Neural crest cell (in vitro differentiated cells): Measurements from ENCODE around the gene IFNG. TPM values are rescaled to one million over a fixed set of nuclear protein-coding genes. Genes with fewer than 3 reads are reported as not detected.
"Not testable (repeated sequence)": the region's sequence is repeated elsewhere in the genome, so short reads cannot be mapped to it uniquely, and the experiment has no call there.

Experiments
- DNase-seq: peaks from one replicate; pipeline ENCODE4 v3.0.0; 2021; ENCODE audit warnings: low read depth, mixed read lengths, low spot score
- H3K27ac Mint-ChIP-seq: one replicate; pipeline ENCODE4 v1.8.0; 2021; ENCODE audit warnings: mild to moderate bottlenecking, mixed read lengths; ENCODE audit not compliant: unreplicated experiment
- H3K27me3 Mint-ChIP-seq: 2 replicates; pipeline ENCODE4 v1.8.0; 2021; ENCODE audit warnings: low read depth, mild to moderate bottlenecking, mixed read lengths
- H3K36me3 Mint-ChIP-seq: 2 replicates; pipeline ENCODE4 v1.8.0; 2021; ENCODE audit warnings: low read depth, mild to moderate bottlenecking, mixed read lengths
- H3K4me1 Mint-ChIP-seq: 2 replicates; pipeline ENCODE4 v1.8.0; 2021; ENCODE audit warnings: mixed read lengths
- H3K4me3 Mint-ChIP-seq: one replicate; pipeline ENCODE4 v1.8.0; 2021; ENCODE audit warnings: mild to moderate bottlenecking, mixed read lengths
- H3K9me3 Mint-ChIP-seq: 2 replicates; pipeline ENCODE4 v1.8.0; 2021; ENCODE audit warnings: mixed read lengths
- long read RNA-seq: library from polyadenylated mRNA; unstranded; transcript quantifications from one replicate; pipeline ENCODE4 v2.0.0, GENCODE V29; 2020
- total RNA-seq: library from RNA; stranded (reverse); gene quantifications from 2 replicates; pipeline ENCODE4 v1.2.1, GENCODE V29; 2021
- TF ChIP-seq, protein P1 (sequence below): fragments of 200-600 bp; sonication (generic); conservative IDR thresholded peaks from 2 replicates; pipeline ENCODE4 v1.5.0; 2021; ENCODE audit warnings: antibody characterized with exemption, mild to moderate bottlenecking

The IFNG gene
- not detected in 2 replicates for total RNA-seq
- long read RNA-seq, result 0 reads

DNA sequence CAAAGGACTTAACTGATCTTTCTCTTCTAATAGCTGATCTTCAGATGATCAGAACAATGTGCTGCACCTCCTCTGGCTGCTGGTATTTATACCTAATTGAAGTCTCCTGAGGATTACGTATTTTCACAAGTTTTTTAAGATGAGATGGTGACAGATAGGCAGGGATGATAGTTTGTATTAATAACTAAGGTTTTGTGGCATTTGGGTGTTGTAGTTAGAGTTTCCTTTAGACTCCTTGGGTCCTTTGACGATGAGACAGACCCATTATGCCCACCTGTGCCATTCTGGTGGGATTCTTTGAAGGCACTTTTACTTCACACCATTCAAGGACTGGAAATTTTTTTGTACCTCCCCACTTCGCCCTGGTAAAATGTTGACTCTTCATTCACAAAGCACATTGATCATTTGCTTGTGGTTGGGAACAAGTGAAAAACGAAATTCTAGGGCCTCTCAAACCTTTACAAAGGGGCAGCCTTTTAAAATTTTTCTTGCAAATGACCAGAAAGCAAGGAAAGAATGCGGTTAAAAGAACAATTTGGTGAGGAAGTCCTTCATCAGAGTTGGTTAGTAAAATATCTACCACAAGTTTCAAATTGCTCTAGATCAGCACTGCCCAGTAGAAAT lies at the start of gene IFNG:
TSS of gene IFNG (minus strand) at position 60 of the 624 bp plus-strand sequence. CDS start 125 bp downstream, outside the sequence.
- TF ChIP-seq, protein P1, sequence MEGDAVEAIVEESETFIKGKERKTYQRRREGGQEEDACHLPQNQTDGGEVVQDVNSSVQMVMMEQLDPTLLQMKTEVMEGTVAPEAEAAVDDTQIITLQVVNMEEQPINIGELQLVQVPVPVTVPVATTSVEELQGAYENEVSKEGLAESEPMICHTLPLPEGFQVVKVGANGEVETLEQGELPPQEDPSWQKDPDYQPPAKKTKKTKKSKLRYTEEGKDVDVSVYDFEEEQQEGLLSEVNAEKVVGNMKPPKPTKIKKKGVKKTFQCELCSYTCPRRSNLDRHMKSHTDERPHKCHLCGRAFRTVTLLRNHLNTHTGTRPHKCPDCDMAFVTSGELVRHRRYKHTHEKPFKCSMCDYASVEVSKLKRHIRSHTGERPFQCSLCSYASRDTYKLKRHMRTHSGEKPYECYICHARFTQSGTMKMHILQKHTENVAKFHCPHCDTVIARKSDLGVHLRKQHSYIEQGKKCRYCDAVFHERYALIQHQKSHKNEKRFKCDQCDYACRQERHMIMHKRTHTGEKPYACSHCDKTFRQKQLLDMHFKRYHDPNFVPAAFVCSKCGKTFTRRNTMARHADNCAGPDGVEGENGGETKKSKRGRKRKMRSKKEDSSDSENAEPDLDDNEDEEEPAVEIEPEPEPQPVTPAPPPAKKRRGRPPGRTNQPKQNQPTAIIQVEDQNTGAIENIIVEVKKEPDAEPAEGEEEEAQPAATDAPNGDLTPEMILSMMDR, result no peak
- H3K4me1 Mint-ChIP-seq, result no peaks in the 10 kb centered on the region

DNA sequence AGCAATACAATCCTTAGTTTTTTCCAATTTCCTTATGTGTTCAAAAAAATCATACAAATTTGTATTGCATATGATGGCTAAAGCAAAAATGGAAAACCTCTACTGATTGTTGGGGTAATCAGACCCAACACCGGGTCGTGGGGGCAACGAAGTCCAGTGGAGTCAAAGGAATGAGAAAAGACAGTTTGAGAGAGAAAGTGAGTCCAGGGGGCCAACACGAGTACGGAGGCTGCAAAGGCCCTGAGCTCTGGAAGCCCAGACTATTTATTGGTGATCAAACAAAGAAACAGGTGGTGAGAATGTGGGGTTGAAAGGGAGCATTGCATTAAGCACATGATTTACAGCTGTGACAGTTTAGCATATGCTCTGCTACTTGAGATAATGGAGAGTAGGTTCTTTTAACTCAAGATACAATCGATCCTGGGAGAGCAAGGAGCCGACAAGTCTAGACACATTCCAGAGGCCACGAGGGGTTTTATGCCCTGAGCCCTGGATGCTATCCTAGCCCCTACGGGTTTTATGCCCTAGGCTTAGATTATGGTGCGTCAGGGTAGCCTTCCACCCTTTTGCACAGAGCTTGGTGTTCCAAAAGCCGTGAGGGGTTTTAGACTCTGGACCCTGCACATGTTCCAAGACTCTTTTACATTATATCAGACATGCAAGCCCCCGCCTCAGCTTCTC lies 49.6 kb upstream of the IFNG start:
- H3K4me3 Mint-ChIP-seq, H3K9me3 Mint-ChIP-seq, DNase-seq, H3K36me3 Mint-ChIP-seq, H3K27ac Mint-ChIP-seq, H3K4me1 Mint-ChIP-seq, H3K27me3 Mint-ChIP-seq: not testable (repeated sequence)

More for the DNA sequence above, at the start of gene IFNG:
- Mint-ChIP-seq H3K36me3 (no peaks in the 10 kb centered on the region), H3K27me3 (no peaks in the 10 kb centered on the region), H3K4me3 (no peak within 1 kb of the TSS), H3K27ac (no peak within 1 kb of the TSS), H3K9me3 (no peaks in the 10 kb centered on the region)
- DNase-seq, result no peak

DNA sequence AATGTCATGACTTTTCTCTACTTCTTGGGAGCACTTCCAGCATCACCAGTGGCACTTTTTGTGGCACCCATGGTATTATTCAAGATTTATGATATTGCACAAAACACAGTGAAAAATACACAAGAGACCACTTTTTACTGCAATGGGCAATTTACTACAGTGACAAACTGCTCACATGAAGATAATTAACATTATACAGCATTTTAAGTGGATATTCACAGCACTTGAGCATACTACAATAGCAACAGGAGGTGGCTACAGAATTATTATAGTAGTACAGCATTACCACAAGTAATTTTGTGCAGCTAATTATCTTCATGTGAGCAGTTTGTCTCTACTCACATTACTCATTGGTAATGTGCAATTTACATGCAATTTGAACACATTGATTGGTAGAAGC lies 47.7 kb upstream of the IFNG start:
- no peak for DNase-seq
- Mint-ChIP-seq H3K4me3 (no peak overlapping the region), H3K4me1 (peaks cover 3% of the 10 kb centered on the region), H3K9me3 (peaks cover 3% of the 10 kb centered on the region), H3K27me3 (no peaks in the 10 kb centered on the region), H3K27ac (no peak overlapping the region), H3K36me3 (no peaks in the 10 kb centered on the region)
- TF ChIP-seq, protein P1, result no peak

DNA sequence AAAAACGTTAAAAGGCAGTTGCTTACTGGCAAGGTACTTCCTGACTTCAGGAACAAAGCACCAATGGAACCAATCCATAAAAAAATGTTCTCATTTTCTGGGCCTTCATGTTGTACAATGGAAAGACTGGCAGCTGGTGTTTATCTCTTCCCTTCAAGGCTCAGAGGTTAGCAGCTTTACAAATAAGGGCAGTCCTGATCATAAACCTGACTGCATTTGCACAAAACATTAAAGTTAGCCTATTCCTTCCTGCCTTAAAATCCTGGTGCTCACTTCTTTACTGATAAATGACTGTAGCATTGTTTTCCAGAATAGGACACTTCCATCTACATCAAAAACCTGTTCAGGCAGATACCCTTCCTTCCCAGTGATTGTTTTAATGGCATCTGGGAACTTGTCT lies 46.9 kb upstream of the IFNG start:
- H3K9me3 Mint-ChIP-seq, result no peaks in the 10 kb centered on the region
- no peaks in the 10 kb centered on the region for H3K27me3 Mint-ChIP-seq
- peaks cover 3% of the 10 kb centered on the region for H3K4me1 Mint-ChIP-seq
- no peak overlapping the region for H3K27ac Mint-ChIP-seq
- no peaks in the 10 kb centered on the region for H3K36me3 Mint-ChIP-seq
- DNase-seq, result no peak
- TF ChIP-seq, protein P1, result no peak
- H3K4me3 Mint-ChIP-seq, result no peak overlapping the region

DNA sequence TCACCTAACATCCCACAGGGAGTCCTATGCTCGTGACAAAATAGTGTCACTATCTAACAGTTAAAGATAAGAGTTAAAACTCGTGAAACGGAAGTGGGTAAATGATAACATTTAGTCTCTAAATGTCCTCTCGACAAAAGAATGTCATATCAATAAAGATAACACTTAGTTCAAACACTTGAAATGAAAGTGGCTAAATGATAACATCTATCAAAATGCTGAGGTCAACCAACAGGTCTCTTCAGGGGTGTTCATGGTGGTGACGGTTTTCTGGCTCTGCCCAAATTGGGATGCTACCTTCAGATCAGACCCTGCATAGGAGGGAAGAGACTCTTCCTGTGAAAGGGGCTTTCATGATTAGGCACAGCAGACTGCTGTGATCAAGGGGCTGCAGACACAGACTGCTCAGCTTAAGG lies 43.9 kb upstream of the IFNG start:
- H3K4me1 Mint-ChIP-seq, result peaks cover 4% of the 10 kb centered on the region
- no peaks in the 10 kb centered on the region for H3K36me3 Mint-ChIP-seq
- H3K27me3 Mint-ChIP-seq, result no peaks in the 10 kb centered on the region
- no peaks in the 10 kb centered on the region for H3K9me3 Mint-ChIP-seq
- H3K27ac Mint-ChIP-seq, result no peak overlapping the region
- TF ChIP-seq, protein P1, result no peak
- no peak overlapping the region for H3K4me3 Mint-ChIP-seq
- no peak for DNase-seq

DNA sequence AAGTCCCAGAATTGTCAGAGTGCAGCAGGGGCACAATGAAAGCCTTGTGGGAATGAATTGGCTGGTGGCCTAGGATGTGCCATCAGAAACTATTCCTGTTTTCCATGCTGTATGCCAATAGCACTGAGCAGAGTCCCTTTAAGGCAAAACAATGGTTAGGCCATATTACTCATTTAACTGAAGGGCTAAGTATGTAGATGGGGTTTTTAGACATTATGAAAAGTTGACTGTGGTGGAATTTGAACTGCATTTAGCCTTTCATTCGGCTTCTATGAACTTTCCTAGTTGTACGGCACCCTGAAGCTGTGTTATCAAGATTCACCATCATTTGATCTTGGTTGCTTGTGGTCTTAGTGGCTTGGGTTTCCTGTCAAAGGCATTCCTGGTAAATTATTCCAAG lies 41.3 kb upstream of the IFNG start:
- TF ChIP-seq, protein P1, result no peak
- Mint-ChIP-seq H3K4me1 (peaks cover 4% of the 10 kb centered on the region), H3K36me3 (no peaks in the 10 kb centered on the region), H3K4me3 (no peak overlapping the region), H3K9me3 (no peaks in the 10 kb centered on the region), H3K27me3 (no peaks in the 10 kb centered on the region), H3K27ac (no peak overlapping the region)
- DNase-seq, result no peak
